Osteoblast (primary cell): ENCODE results near the gene PATJ. TPM values are rescaled to one million over a fixed set of nuclear protein-coding genes. Genes with fewer than 3 reads are reported as not detected.
"Not testable (repeated sequence)": the region's sequence is repeated elsewhere in the genome, so short reads cannot be mapped to it uniquely, and the experiment has no call there.

ENCODE experiments used
- DNase-seq: peaks from one replicate; pipeline ENCODE4 v3.0.0; 2011; ENCODE audit warnings: low spot score, mixed read lengths; ENCODE audit not compliant: insufficient read length; ENCODE audit errors: missing footprints
- H2AFZ ChIP-seq: 2 replicates; pipeline ENCODE4 v1.6.0; 2011; ENCODE audit warnings: mild to moderate bottlenecking, low read length
- H3K27ac ChIP-seq: 2 replicates; pipeline ENCODE4 v1.5.1; 2011; ENCODE audit warnings: mild to moderate bottlenecking, low read depth, low read length, moderate library complexity
- H3K27me3 ChIP-seq: 2 replicates; pipeline ENCODE4 v1.6.0; 2012; ENCODE audit warnings: mild to moderate bottlenecking, control low read depth, inconsistent platforms, low read length, moderate library complexity; ENCODE audit not compliant: insufficient read depth
- H3K36me3 ChIP-seq: 2 replicates; pipeline ENCODE4 v1.5.1; 2011; ENCODE audit warnings: mild to moderate bottlenecking, low read length, control low read depth, moderate library complexity; ENCODE audit not compliant: insufficient read depth
- H3K4me1 ChIP-seq: 2 replicates; pipeline ENCODE4 v1.5.1; 2011; ENCODE audit warnings: mild to moderate bottlenecking, low read length, control low read depth, moderate library complexity; ENCODE audit not compliant: insufficient read depth
- H3K4me2 ChIP-seq: 2 replicates; pipeline ENCODE4 v1.6.0; 2011; ENCODE audit warnings: mild to moderate bottlenecking, low read length; ENCODE audit not compliant: insufficient read depth
- H3K4me3 ChIP-seq: fragments of 200-600 bp; sonication (generic); 3 replicates; pipeline ENCODE4 v1.5.1; 2012; ENCODE audit warnings: mild to moderate bottlenecking, low read length, inconsistent platforms; ENCODE audit not compliant: insufficient read depth
- H3K79me2 ChIP-seq: 2 replicates; pipeline ENCODE4 v1.6.0; 2012; ENCODE audit warnings: mild to moderate bottlenecking, low read length, control low read depth, inconsistent platforms; ENCODE audit not compliant: insufficient read depth
- H3K9me3 ChIP-seq: 2 replicates; pipeline ENCODE4 v1.5.1; 2011; ENCODE audit warnings: low read depth, low read length, control low read depth
- H4K20me1 ChIP-seq: 2 replicates; pipeline ENCODE4 v1.6.0; 2012; ENCODE audit warnings: mild to moderate bottlenecking, low read length, control low read depth; ENCODE audit not compliant: insufficient read depth
- total RNA-seq: library from RNA; depleted of rRNA; stranded (reverse); fragments of >200 nt; gene quantifications from 2 replicates; pipeline ENCODE4 v1.2.3, GENCODE V29; 2012
- TF ChIP-seq, protein P1 (sequence below): IDR thresholded peaks from 2 replicates; pipeline ENCODE4 v1.5.1; 2011; ENCODE audit warnings: mild to moderate bottlenecking, low read depth, low read length, moderate library complexity; ENCODE audit errors: extremely low read depth

The PATJ gene
- total RNA-seq, 1 donor = 10.1 TPM

DNA sequence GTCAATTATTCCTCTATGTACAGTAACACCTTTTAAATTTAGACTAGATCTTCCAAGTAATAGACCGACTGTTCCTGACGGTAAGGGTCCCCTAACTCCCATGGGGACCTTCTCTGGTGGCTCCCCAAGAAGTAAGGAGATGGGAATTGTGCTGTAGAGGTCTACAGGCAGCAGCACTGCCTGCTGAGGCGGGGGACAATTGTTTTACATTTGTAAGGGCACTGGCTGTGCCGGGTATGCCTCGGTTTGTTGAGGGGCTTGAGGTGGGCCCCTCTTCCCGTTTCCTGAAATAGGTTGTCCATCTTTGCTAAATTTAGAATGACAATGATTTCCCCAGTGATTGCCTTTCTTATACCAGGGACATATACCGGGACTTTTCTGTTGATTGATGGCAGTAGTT is 439.3 kb downstream of the PATJ start:
- Histone ChIP-seq H3K4me2 (no peak overlapping the region), H3K27ac (no peak overlapping the region), H3K4me1 (no peaks in the 10 kb centered on the region), H2AFZ (no peak overlapping the region), H3K9me3 (no peaks in the 10 kb centered on the region), H3K36me3 (no peaks in the 10 kb centered on the region), H3K79me2 (no peaks in the 10 kb centered on the region), H3K4me3 (no peak overlapping the region), H3K27me3 (no peaks in the 10 kb centered on the region), H4K20me1 (no peaks in the 10 kb centered on the region)
- TF ChIP-seq, protein P1, sequence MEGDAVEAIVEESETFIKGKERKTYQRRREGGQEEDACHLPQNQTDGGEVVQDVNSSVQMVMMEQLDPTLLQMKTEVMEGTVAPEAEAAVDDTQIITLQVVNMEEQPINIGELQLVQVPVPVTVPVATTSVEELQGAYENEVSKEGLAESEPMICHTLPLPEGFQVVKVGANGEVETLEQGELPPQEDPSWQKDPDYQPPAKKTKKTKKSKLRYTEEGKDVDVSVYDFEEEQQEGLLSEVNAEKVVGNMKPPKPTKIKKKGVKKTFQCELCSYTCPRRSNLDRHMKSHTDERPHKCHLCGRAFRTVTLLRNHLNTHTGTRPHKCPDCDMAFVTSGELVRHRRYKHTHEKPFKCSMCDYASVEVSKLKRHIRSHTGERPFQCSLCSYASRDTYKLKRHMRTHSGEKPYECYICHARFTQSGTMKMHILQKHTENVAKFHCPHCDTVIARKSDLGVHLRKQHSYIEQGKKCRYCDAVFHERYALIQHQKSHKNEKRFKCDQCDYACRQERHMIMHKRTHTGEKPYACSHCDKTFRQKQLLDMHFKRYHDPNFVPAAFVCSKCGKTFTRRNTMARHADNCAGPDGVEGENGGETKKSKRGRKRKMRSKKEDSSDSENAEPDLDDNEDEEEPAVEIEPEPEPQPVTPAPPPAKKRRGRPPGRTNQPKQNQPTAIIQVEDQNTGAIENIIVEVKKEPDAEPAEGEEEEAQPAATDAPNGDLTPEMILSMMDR = no peak
- DNase-seq = no peak

DNA sequence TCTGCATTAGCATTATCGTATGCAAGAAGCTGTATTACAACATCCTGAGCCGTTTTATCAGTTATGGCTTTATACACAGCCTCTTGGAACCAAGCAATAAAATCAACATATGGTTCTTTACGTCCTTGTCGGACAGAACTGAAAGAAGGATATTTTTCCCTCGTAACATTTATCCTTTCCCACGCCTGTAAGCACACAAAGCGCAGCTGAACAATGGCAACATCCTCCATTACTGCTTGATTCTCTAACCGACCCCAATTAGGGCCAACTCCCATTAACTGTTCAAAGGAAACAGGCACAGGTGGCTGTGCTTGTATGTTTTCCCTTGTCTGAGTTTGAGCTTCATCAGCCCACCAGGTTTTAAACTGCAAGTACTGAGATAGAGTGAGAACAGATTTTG is 439.9 kb downstream of the PATJ start:
- not testable (repeated sequence) for H3K79me2 ChIP-seq

GRCh38 chr1:62183164-62184020 is 441.1 kb downstream of the PATJ start:
- H3K9me3 ChIP-seq, H3K36me3 ChIP-seq, H4K20me1 ChIP-seq, DNase-seq, H3K27me3 ChIP-seq, H3K79me2 ChIP-seq, H3K4me1 ChIP-seq, H3K27ac ChIP-seq: not testable (repeated sequence)
- H2AFZ ChIP-seq = peak overlapping the region; percentile 25
- H3K4me2 ChIP-seq = peak overlapping the region; percentile 66
- peak overlapping the region; percentile 35 for H3K4me3 ChIP-seq

More for the DNA sequence above, 439.9 kb downstream of the PATJ start:
- not testable (repeated sequence) for H3K36me3 ChIP-seq, H4K20me1 ChIP-seq, H3K4me1 ChIP-seq, H2AFZ ChIP-seq, H3K9me3 ChIP-seq, H3K27me3 ChIP-seq, H3K4me3 ChIP-seq, H3K27ac ChIP-seq, DNase-seq, H3K4me2 ChIP-seq

GRCh38 chr1:62184336-62184735 is 442.1 kb downstream of the PATJ start:
- no peaks in the 10 kb centered on the region for H3K27me3 ChIP-seq
- no peaks in the 10 kb centered on the region for H3K36me3 ChIP-seq
- H3K4me3 ChIP-seq = no peak overlapping the region
- H3K4me2 ChIP-seq = no peak overlapping the region
- H3K79me2 ChIP-seq = no peaks in the 10 kb centered on the region
- no peaks in the 10 kb centered on the region for H3K9me3 ChIP-seq
- TF ChIP-seq, protein P1 = no peak
- DNase-seq = no peak
- H2AFZ ChIP-seq = no peak overlapping the region
- H4K20me1 ChIP-seq = no peaks in the 10 kb centered on the region
- no peak overlapping the region for H3K27ac ChIP-seq
- H3K4me1 ChIP-seq = no peaks in the 10 kb centered on the region

GRCh38 chr1:62185233-62185632 is 443.0 kb downstream of the PATJ start:
- not testable (repeated sequence) for H2AFZ ChIP-seq, H4K20me1 ChIP-seq, H3K36me3 ChIP-seq, H3K9me3 ChIP-seq, H3K27me3 ChIP-seq, H3K27ac ChIP-seq, DNase-seq, H3K4me3 ChIP-seq, H3K4me2 ChIP-seq, H3K79me2 ChIP-seq, H3K4me1 ChIP-seq
